ENCODE results near the gene PRR29. TPM values are rescaled to one million over a fixed set of nuclear protein-coding genes. Genes with fewer than 3 reads are reported as not detected.

The PRR29 gene
- total RNA-seq, 4 donors from 2014 or later = 1.7 to 5.6 (median 4.2) TPM

DNA sequence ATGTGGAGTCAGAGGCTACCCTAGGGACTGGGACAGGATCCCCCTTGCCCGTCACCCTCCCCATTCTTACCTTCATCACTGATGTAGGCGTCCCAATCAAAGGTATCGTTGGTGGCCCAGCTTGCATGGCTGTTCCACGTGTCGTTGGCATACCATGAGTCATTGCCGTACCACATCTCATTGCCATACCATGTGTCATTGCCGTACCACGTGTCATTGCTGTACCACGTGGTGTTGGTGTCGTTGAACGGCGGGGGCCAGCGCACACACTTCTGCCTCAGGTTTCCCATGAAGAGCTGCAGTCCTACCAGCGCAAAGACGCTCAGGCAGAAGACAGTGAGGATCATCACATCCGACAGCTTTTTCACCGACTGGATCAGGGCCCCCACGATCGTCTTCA is 30.2 kb upstream of the PRR29 start:
- H3K4me3 ChIP-seq (replicated peaks in 1 of 3) = no peak overlapping the region
- 93% methylated on average over 19 of the region's 19 CpGs for WGBS, 2 donors
- intact Hi-C loops (cut with DNase I) = no loop called here
- no peak for TF ChIP-seq POLR2A (IDR thresholded peaks at IDR 0.05)
- TF ChIP-seq, protein P1, sequence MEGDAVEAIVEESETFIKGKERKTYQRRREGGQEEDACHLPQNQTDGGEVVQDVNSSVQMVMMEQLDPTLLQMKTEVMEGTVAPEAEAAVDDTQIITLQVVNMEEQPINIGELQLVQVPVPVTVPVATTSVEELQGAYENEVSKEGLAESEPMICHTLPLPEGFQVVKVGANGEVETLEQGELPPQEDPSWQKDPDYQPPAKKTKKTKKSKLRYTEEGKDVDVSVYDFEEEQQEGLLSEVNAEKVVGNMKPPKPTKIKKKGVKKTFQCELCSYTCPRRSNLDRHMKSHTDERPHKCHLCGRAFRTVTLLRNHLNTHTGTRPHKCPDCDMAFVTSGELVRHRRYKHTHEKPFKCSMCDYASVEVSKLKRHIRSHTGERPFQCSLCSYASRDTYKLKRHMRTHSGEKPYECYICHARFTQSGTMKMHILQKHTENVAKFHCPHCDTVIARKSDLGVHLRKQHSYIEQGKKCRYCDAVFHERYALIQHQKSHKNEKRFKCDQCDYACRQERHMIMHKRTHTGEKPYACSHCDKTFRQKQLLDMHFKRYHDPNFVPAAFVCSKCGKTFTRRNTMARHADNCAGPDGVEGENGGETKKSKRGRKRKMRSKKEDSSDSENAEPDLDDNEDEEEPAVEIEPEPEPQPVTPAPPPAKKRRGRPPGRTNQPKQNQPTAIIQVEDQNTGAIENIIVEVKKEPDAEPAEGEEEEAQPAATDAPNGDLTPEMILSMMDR (IDR thresholded peaks at IDR 0.05) = no peak
- no peaks in the 10 kb centered on the region for H3K27me3 ChIP-seq
- peaks cover 0 to 10% of the 10 kb centered on the region in 2 donors for H3K4me1 ChIP-seq
- H3K9me3 ChIP-seq = no peaks in the 10 kb centered on the region
- H3K36me3 ChIP-seq = no peaks in the 10 kb centered on the region
- H3K27ac ChIP-seq = no peak overlapping the region
- no peak for DNase-seq

DNA sequence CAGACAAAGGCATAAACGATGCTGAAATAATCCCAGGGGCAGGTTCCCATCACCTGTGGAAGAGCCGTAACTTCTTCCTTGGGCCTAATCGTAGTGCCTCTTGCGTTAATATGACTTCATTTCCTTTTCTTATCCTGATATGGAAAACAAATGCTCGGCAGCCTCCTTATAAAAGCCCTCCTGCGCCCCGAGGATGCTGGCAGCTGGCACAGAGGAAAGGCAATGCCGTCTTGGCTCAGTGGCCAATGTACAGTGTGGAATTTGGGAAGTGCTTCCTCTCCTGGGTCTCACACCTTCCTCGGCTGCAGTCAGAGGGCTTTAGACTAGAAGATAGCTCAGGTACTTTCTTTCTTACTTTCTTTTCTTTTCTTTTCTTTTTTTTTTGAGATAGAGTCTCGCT is 28.9 kb upstream of the PRR29 start:
- no peaks in the 10 kb centered on the region for H3K9me3 ChIP-seq
- H3K36me3 ChIP-seq = no peaks in the 10 kb centered on the region
- TF ChIP-seq, protein P1 (IDR thresholded peaks at IDR 0.05) = no peak
- no peak for TF ChIP-seq POLR2A (IDR thresholded peaks at IDR 0.05)
- intact Hi-C loops (cut with DNase I) = no loop called here
- H3K4me1 ChIP-seq = peaks cover 9 to 18% of the 10 kb centered on the region in 2 donors
- no peak overlapping the region for H3K27ac ChIP-seq
- DNase-seq = no peak
- H3K27me3 ChIP-seq = no peaks in the 10 kb centered on the region
- H3K4me3 ChIP-seq (replicated peaks in 1 of 3) = no peak overlapping the region
- WGBS, 2 donors = 74 to 77% methylated on average over 10 of the region's 10 CpGs

DNA sequence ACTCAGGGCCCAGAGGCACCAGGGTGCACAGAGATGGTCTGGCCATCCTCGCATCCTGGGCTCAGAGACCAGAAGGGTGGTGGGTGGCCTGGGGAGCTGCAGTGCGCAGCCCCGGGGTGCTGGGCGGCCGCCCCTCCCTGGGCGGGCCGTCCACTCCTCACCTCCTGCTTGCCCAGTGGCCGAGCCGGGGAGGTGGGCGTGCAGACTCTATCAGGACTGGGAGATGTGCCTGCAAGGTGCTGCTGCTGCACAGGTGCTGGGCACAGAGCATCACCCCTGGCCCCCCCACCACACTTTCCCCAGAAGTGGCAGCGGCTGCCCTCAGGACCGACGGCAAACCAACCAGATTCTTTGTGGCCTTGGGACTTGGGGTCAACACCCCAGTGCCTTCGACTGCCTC is 25.4 kb upstream of the PRR29 start, which contains the start of gene SCN4A:
SCN4A (minus strand) TSS at position 123 of the 400 bp plus-strand sequence; CDS start at position 46, 77 bp downstream.
- Histone ChIP-seq H3K4me1 (peaks cover 16 to 51% of the 10 kb centered on the region in 2 donors), H3K27ac (peak within 1 kb of the TSS; percentile 24 to 65 (median 30)), H3K27me3 (no peaks in the 10 kb centered on the region), H3K9me3 (no peaks in the 10 kb centered on the region), H3K4me3 (replicated peaks in 1 of 3) (no peak within 1 kb of the TSS), H3K36me3 (no peaks in the 10 kb centered on the region)
- DNase-seq = no peak
- TF ChIP-seq, protein P1 (IDR thresholded peaks at IDR 0.05) = no peak
- no peak for TF ChIP-seq POLR2A (IDR thresholded peaks at IDR 0.05)
- WGBS, 2 donors = 94 to 100% methylated on average over 7 of the region's 14 CpGs
- intact Hi-C loops (cut with DNase I) = no loop called here

DNA sequence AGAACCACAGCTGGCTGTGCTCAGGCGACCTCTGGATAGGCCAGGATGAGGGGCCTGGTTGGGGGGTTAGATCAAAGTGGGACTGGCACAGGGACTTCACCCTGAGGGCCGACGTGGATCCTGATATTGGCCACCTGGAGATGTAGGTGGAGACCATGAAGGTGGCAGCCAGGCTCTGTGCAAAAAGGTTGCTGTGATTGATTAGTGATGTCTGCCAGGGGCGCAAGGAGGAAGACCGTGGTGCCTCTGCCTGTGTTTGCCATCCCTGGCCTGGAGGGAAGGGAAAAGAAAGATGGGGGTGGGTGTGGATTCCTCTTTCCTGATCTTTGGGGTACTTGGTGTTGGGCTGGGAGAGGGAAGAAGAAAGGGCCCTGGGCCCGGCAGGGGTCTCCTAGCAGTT is 24.9 kb upstream of the PRR29 start:
- Histone ChIP-seq H3K36me3 (no peaks in the 10 kb centered on the region), H3K4me3 (replicated peaks in 1 of 3) (no peak overlapping the region), H3K9me3 (no peaks in the 10 kb centered on the region), H3K4me1 (peaks cover 16 to 55% of the 10 kb centered on the region in 2 donors), H3K27ac (no peak overlapping the region), H3K27me3 (no peaks in the 10 kb centered on the region)
- DNase-seq = no peak
- 93 to 96% methylated on average over 6 of the region's 6 CpGs for WGBS, 2 donors
- TF ChIP-seq POLR2A (IDR thresholded peaks at IDR 0.05) = no peak
- TF ChIP-seq, protein P1 (IDR thresholded peaks at IDR 0.05) = no peak
- intact Hi-C loops (cut with DNase I) = no loop called here

DNA sequence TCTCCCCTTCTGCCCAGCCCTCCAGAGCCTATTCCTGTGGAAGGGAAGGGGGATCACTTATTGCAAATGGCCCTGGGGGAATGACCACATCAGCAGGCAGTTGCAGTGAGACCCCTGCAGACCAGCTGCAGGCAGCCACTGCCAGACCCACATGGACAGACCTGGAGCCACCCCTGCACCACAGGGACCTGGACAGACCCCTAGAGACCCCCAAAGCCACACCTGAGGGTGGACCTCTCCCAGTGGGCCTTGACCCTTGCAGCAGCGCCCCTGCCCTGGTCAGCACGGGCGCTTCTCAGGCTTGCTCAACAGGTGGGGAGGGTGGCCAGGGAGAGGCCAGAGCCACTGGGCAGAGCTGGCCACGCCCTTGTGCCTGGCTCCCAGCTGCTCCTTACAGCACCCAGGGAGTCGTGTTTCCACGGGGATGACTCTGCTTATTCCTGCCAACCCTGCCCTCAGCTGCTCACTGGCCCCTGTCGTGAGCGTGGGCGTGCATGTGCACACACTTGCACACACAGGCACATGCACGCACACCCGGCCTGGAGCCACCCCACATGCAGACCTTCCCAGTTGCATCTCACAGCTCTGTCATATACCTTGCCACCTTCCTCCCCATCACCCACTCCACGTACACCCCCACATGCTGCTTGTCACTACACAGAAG is 24.1 kb upstream of the PRR29 start:
- WGBS, 2 donors = 17 to 33% methylated on average over 6 to 8 of the region's 12 CpGs
- Histone ChIP-seq H3K4me3 (replicated peaks in 1 of 3) (no peak overlapping the region), H3K4me1 (peaks cover 16 to 62% of the 10 kb centered on the region in 2 donors), H3K36me3 (no peaks in the 10 kb centered on the region), H3K27ac (peak overlapping the region; percentile 61 to 84 (median 65)), H3K9me3 (no peaks in the 10 kb centered on the region), H3K27me3 (no peaks in the 10 kb centered on the region)
- intact Hi-C loops (cut with DNase I) = no loop called here
- TF ChIP-seq, protein P1 (IDR thresholded peaks at IDR 0.05) = no peak
- no peak for TF ChIP-seq POLR2A (IDR thresholded peaks at IDR 0.05)
- peak; percentile 95 to 96 for DNase-seq
